Measurements from ENCODE around the gene PDCD6IP. TPM values are rescaled to one million over a fixed set of nuclear protein-coding genes. Genes with fewer than 3 reads are reported as not detected.
"Not testable (repeated sequence)": the region's sequence is repeated elsewhere in the genome, so short reads cannot be mapped to it uniquely, and the experiment has no call there.

Gene PDCD6IP
- total and polyA plus RNA-seq, 2 of the 13 experiments (the other 11 are each of a cell fraction or from before 2014, with no cell fraction given) = 62.5 to 85.6 TPM

DNA sequence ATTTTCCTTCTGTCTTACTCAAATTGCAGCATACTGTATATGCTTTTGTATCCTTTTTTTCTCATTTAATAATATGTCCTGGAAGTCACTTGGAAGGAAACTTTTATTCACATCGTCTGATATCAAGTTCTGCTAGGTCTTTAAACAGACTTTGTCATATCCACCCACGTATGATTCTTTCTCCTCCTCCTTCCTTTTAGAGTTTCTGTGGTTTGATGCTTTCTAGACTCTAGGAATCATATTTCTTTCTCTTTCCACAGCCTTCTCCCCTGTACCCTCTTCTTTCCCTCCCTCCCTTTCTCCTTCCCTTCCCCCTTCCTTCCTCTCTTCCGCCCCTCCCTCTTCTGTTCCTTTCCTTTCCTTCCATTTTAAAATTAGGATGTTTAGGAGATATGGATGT lies 52.2 kb downstream of the PDCD6IP start:
- H3K79me2 ChIP-seq (ENCODE audit: insufficient read depth, low read length); intact Hi-C loops (cut with micrococcal nuclease; ENCODE audit: unreplicated experiment); in situ Hi-C loops (cut with HindIII; ENCODE audit: extremely low pct_ligation_motif_present, low pct_unique_long_range_greater_than_20kb); H3K9me3 ChIP-seq (ENCODE audit: low read length); H2AFZ ChIP-seq (ENCODE audit: low read length); CTCF ChIA-PET (ENCODE audit: low intra/inter-chr PET ratio, low total read pairs); H3K9ac ChIP-seq (ENCODE audit: insufficient read depth, low read depth, low read length); DNase-seq (ENCODE audit: low spot score); H3K27ac ChIP-seq (ENCODE audit: extremely low read length, insufficient read depth, low read length); FAIRE-seq; POLR2A ChIA-PET; H3K4me2 ChIP-seq (ENCODE audit: low read depth, low read length); H4K20me1 ChIP-seq (ENCODE audit: insufficient read depth, low read length); ATAC-seq; H3K4me3 ChIP-seq (replicated peaks in 1 of 3; ENCODE audit: insufficient read depth in 1 of 3, low read depth in 2 of 3, low read length in 3 of 3); H3K27me3 ChIP-seq (ENCODE audit: control insufficient read depth in 1 of 2, insufficient read depth in 2 of 2, low read length in 2 of 2); BruUV-seq (replicated peaks): not testable (repeated sequence)
- peaks cover 10% of the 10 kb centered on the region for H3K4me1 ChIP-seq (ENCODE audit: insufficient read depth, low read length)
- 97% methylated on average over 3 of the region's 3 CpGs for WGBS (ENCODE audit: low lambda C conversion rate)
- H3K36me3 ChIP-seq (replicated peaks in 1 of 2; ENCODE audit: control insufficient read depth in 1 of 2, insufficient read depth in 2 of 2, low read length in 2 of 2) = peaks cover 6 to 31% of the 10 kb centered on the region in 2 experiments; a peak in 4 of 5 replicates

DNA sequence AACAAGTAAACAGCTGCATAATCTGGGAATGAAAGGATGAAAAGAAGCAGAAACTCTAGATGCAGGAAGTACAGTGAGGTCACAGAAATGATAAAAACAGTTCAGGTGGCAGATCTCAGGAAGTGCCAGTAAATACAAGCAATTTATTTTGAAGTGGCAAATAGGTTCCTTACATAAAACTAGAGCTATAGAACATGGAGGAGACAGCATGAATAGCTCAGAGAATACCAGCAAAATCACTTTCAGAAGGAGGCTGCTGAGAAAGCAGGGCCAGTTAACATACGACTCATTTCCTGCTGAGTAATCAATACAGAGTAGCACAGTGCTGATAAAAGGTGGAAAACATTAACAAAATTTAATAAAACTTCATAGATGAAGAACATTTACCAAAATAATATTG lies 57.0 kb downstream of the PDCD6IP start:
- H3K36me3 ChIP-seq (replicated peaks in 1 of 2; ENCODE audit: control insufficient read depth in 1 of 2, insufficient read depth in 2 of 2, low read length in 2 of 2) = peaks cover 1 to 24% of the 10 kb centered on the region in 2 experiments; a peak in 4 of 5 replicates
- H3K4me3 ChIP-seq (replicated peaks in 1 of 3; ENCODE audit: insufficient read depth in 1 of 3, low read depth in 2 of 3, low read length in 3 of 3); H3K27ac ChIP-seq (ENCODE audit: extremely low read length, insufficient read depth, low read length); FAIRE-seq; ATAC-seq; H3K79me2 ChIP-seq (ENCODE audit: insufficient read depth, low read length); H3K4me2 ChIP-seq (ENCODE audit: low read depth, low read length); in situ Hi-C loops (cut with HindIII; ENCODE audit: extremely low pct_ligation_motif_present, low pct_unique_long_range_greater_than_20kb); DNase-seq (ENCODE audit: low spot score); CTCF ChIA-PET (ENCODE audit: low intra/inter-chr PET ratio, low total read pairs); H3K4me1 ChIP-seq (ENCODE audit: insufficient read depth, low read length); POLR2A ChIA-PET; H4K20me1 ChIP-seq (ENCODE audit: insufficient read depth, low read length); BruUV-seq (replicated peaks); H3K9ac ChIP-seq (ENCODE audit: insufficient read depth, low read depth, low read length); intact Hi-C loops (cut with micrococcal nuclease; ENCODE audit: unreplicated experiment); H3K27me3 ChIP-seq (ENCODE audit: control insufficient read depth in 1 of 2, insufficient read depth in 2 of 2, low read length in 2 of 2); H2AFZ ChIP-seq (ENCODE audit: low read length); H3K9me3 ChIP-seq (ENCODE audit: low read length): not testable (repeated sequence)
- TF ChIP-seq MAFF (IDR thresholded peaks at IDR 0.05; ENCODE audit: low read depth, low read length) (peak; percentile 74), MAFK (conservative IDR thresholded peaks at IDR 0.05 in 1 of 2, IDR thresholded peaks at IDR 0.05 in 1 of 2; ENCODE audit: low read length in 2 of 2) (peak; percentile 58 to 76)
- 83% methylated on average over 1 of the region's 1 CpG for WGBS (ENCODE audit: low lambda C conversion rate)
